SJCRH30 (cell line): ENCODE data around the gene MARCO. TPM values are rescaled to one million over a fixed set of nuclear protein-coding genes. Genes with fewer than 3 reads are reported as not detected.
A peak's percentile ranks its signal among the peaks of the same experiment; 100 is the strongest.
"Not testable (repeated sequence)": the region's sequence is repeated elsewhere in the genome, so short reads cannot be mapped to it uniquely, and the experiment has no call there.

Source experiments
- DNase-seq, 2 experiments: peaks; one replicate each; pipeline ENCODE4 v3.0.0-alpha.2; 2015 to 2020
- H3K27ac ChIP-seq: fragments of 250-450 bp; sonication (Bioruptor Pico); 2 replicates; pipeline ENCODE4 v1.5.1; 2020; ENCODE audit warnings: mild to moderate bottlenecking, moderate library complexity
- H3K27me3 ChIP-seq: fragments of 250-450 bp; sonication (Bioruptor Pico); 2 replicates; pipeline ENCODE4 v1.5.1; 2020; ENCODE audit warnings: mild to moderate bottlenecking, moderate library complexity
- H3K36me3 ChIP-seq: fragments of 250-450 bp; sonication (Bioruptor Pico); 2 replicates; pipeline ENCODE4 v1.5.1; 2020; ENCODE audit warnings: mild to moderate bottlenecking, moderate library complexity
- H3K4me1 ChIP-seq: fragments of 250-450 bp; sonication (Bioruptor Pico); 2 replicates; pipeline ENCODE4 v1.5.1; 2020; ENCODE audit warnings: mild to moderate bottlenecking, moderate library complexity
- H3K4me3 ChIP-seq: fragments of 250-450 bp; sonication (Bioruptor Pico); 2 replicates; pipeline ENCODE4 v1.5.1; 2020; ENCODE audit warnings: mild to moderate bottlenecking, moderate library complexity
- H3K9me3 ChIP-seq: fragments of 250-450 bp; sonication (Bioruptor Pico); replicated peaks from 2 replicates; pipeline ENCODE4 v1.5.1; 2020; ENCODE audit warnings: mild to moderate bottlenecking, moderate library complexity
- total RNA-seq: library from RNA; depleted of rRNA; stranded (reverse); fragments of >200 nt; shearing (Covaris generic); gene quantifications from 2 replicates; pipeline ENCODE4 v1.2.3, GENCODE V29; 2014

The MARCO gene
- total RNA-seq, 1 experiment from 2014 or later, result not detected

GRCh38 chr2:118992740-118993391 lies 50.9 kb downstream of the MARCO start:
- Histone ChIP-seq H3K36me3 (no peaks in the 10 kb centered on the region), H3K27ac (no peak overlapping the region), H3K4me1 (no peaks in the 10 kb centered on the region), H3K4me3 (no peak overlapping the region), H3K27me3 (no peaks in the 10 kb centered on the region), H3K9me3 (no peaks in the 10 kb centered on the region)
- DNase-seq, result no peak

GRCh38 chr2:118993392-118993752 lies 51.4 kb downstream of the MARCO start:
- Histone ChIP-seq H3K27me3 (no peaks in the 10 kb centered on the region), H3K4me3 (no peak overlapping the region), H3K9me3 (no peaks in the 10 kb centered on the region), H3K4me1 (no peaks in the 10 kb centered on the region), H3K27ac (no peak overlapping the region), H3K36me3 (no peaks in the 10 kb centered on the region)
- DNase-seq, result no peak

GRCh38 chr2:118994172-118994700 lies 52.2 kb downstream of the MARCO start:
- Histone ChIP-seq H3K36me3 (no peaks in the 10 kb centered on the region), H3K4me3 (no peak overlapping the region)

GRCh38 chr2:118994778-118995177 lies 52.8 kb downstream of the MARCO start:
- Histone ChIP-seq H3K27ac (no peak overlapping the region), H3K4me3 (no peak overlapping the region), H3K4me1 (no peaks in the 10 kb centered on the region), H3K27me3 (no peaks in the 10 kb centered on the region), H3K9me3 (no peaks in the 10 kb centered on the region), H3K36me3 (no peaks in the 10 kb centered on the region)
- DNase-seq, result no peak

More at GRCh38 chr2:118994172-118994700, 52.2 kb downstream of the MARCO start:
- no peaks in the 10 kb centered on the region for H3K27me3 ChIP-seq
- DNase-seq, result no peak
- H3K4me1 ChIP-seq, result no peaks in the 10 kb centered on the region
- no peaks in the 10 kb centered on the region for H3K9me3 ChIP-seq
- no peak overlapping the region for H3K27ac ChIP-seq

- H3K27me3 ChIP-seq, H3K27ac ChIP-seq, H3K4me1 ChIP-seq, H3K9me3 ChIP-seq, H3K36me3 ChIP-seq, H3K4me3 ChIP-seq, DNase-seq: not testable (repeated sequence)
These were observed 61.9 kb downstream of the MARCO start for GRCh38 chr2:119003856-119004255.

GRCh38 chr2:119004602-119005001 lies 62.6 kb downstream of the MARCO start:
- Histone ChIP-seq H3K27me3 (no peaks in the 10 kb centered on the region), H3K4me1 (no peaks in the 10 kb centered on the region), H3K4me3 (no peak overlapping the region), H3K27ac (no peak overlapping the region), H3K9me3 (no peaks in the 10 kb centered on the region), H3K36me3 (no peaks in the 10 kb centered on the region)
- no peak for DNase-seq

GRCh38 chr2:119005051-119005450 lies 63.1 kb downstream of the MARCO start:
- Histone ChIP-seq H3K4me3 (no peak overlapping the region), H3K9me3 (no peaks in the 10 kb centered on the region), H3K4me1 (no peaks in the 10 kb centered on the region), H3K36me3 (no peaks in the 10 kb centered on the region), H3K27ac (no peak overlapping the region), H3K27me3 (no peaks in the 10 kb centered on the region)
- peak; percentile 13 to 16 for DNase-seq

- no peak for DNase-seq
- Histone ChIP-seq H3K9me3 (no peaks in the 10 kb centered on the region), H3K27ac (no peak overlapping the region), H3K4me1 (no peaks in the 10 kb centered on the region), H3K27me3 (no peaks in the 10 kb centered on the region), H3K4me3 (no peak overlapping the region), H3K36me3 (no peaks in the 10 kb centered on the region)
These were observed 63.6 kb downstream of the MARCO start for GRCh38 chr2:119005555-119005954.

- no peak for DNase-seq
- H3K4me1 ChIP-seq, result no peaks in the 10 kb centered on the region
- H3K36me3 ChIP-seq, result no peaks in the 10 kb centered on the region
- H3K9me3 ChIP-seq, result no peaks in the 10 kb centered on the region
- no peak overlapping the region for H3K4me3 ChIP-seq
- H3K27me3 ChIP-seq, result 0 out of 2 replicates have a peak, but pooled peaks cover 6% of the 10 kb centered on the region
- H3K27ac ChIP-seq, result no peak overlapping the region
These were observed 64.4 kb downstream of the MARCO start for GRCh38 chr2:119006441-119006840.

GRCh38 chr2:119008108-119008507 lies 66.1 kb downstream of the MARCO start:
- 0 out of 2 replicates have a peak, but pooled peaks cover 6% of the 10 kb centered on the region for H3K27me3 ChIP-seq

GRCh38 chr2:119009110-119009509 lies 67.1 kb downstream of the MARCO start:
- no peak overlapping the region for H3K27ac ChIP-seq
- H3K27me3 ChIP-seq, result 0 out of 2 replicates have a peak, but pooled peaks cover 6% of the 10 kb centered on the region
- no peaks in the 10 kb centered on the region for H3K36me3 ChIP-seq
- H3K4me3 ChIP-seq, result no peak overlapping the region
- no peaks in the 10 kb centered on the region for H3K9me3 ChIP-seq
- DNase-seq, result no peak
- no peaks in the 10 kb centered on the region for H3K4me1 ChIP-seq

More at GRCh38 chr2:119008108-119008507, 66.1 kb downstream of the MARCO start:
- Histone ChIP-seq H3K4me1 (no peaks in the 10 kb centered on the region), H3K36me3 (no peaks in the 10 kb centered on the region), H3K9me3 (no peaks in the 10 kb centered on the region), H3K4me3 (no peak overlapping the region), H3K27ac (no peak overlapping the region)
- DNase-seq, result no peak

- H3K27me3 ChIP-seq, result 0 out of 2 replicates have a peak, but pooled peaks cover 6% of the 10 kb centered on the region
These were observed 68.3 kb downstream of the MARCO start for GRCh38 chr2:119010336-119010735.

GRCh38 chr2:119011162-119011909 lies 69.3 kb downstream of the MARCO start:
- H3K4me1 ChIP-seq, result no peaks in the 10 kb centered on the region
- H3K36me3 ChIP-seq, result no peaks in the 10 kb centered on the region
- peaks cover 11% of the 10 kb centered on the region; the same call in 1 of the 2 replicates for H3K27me3 ChIP-seq
- H3K27ac ChIP-seq, result no peak overlapping the region
- peak; percentile 17 to 18 for DNase-seq
- H3K9me3 ChIP-seq, result no peaks in the 10 kb centered on the region
- no peak overlapping the region for H3K4me3 ChIP-seq

More at GRCh38 chr2:119010336-119010735, 68.3 kb downstream of the MARCO start:
- Histone ChIP-seq H3K9me3 (no peaks in the 10 kb centered on the region), H3K36me3 (no peaks in the 10 kb centered on the region), H3K27ac (no peak overlapping the region), H3K4me3 (no peak overlapping the region), H3K4me1 (no peaks in the 10 kb centered on the region)
- DNase-seq, result no peak

- no peak for DNase-seq
- no peaks in the 10 kb centered on the region for H3K9me3 ChIP-seq
- H3K27ac ChIP-seq, result no peak overlapping the region
- H3K27me3 ChIP-seq, result peaks cover 11% of the 10 kb centered on the region; the same call in 1 of the 2 replicates
- H3K36me3 ChIP-seq, result no peaks in the 10 kb centered on the region
- H3K4me3 ChIP-seq, result no peak overlapping the region
- no peaks in the 10 kb centered on the region for H3K4me1 ChIP-seq
These were observed 69.9 kb downstream of the MARCO start for GRCh38 chr2:119011910-119012209.
